Uterus (tissue), 2 donors: Measurements from ENCODE around the gene SLX4IP.

Experiments used
- POLR2A ChIP-seq, 2 donors: fragments of 450-650 bp; IDR thresholded peaks; one replicate each; pipeline ENCODE4 v1.6.1; 2016; ENCODE audit warnings: antibody characterized with exemption in 2 of 2, mild to moderate bottlenecking in 1 of 2, moderate library complexity in 1 of 2
- TF ChIP-seq, protein P1 (sequence below), 4 experiments: fragments of 200-600 bp in 2 of 4; fragments of 450-650 bp in 2 of 4; sonication (generic) in 2 of 4; IDR thresholded peaks; one replicate each; pipeline ENCODE4 v1.5.1; 2016 to 2019; ENCODE audit warnings: antibody characterized with exemption in 4 of 4, mild to moderate bottlenecking in 2 of 4, moderate library complexity in 1 of 4

DNA sequence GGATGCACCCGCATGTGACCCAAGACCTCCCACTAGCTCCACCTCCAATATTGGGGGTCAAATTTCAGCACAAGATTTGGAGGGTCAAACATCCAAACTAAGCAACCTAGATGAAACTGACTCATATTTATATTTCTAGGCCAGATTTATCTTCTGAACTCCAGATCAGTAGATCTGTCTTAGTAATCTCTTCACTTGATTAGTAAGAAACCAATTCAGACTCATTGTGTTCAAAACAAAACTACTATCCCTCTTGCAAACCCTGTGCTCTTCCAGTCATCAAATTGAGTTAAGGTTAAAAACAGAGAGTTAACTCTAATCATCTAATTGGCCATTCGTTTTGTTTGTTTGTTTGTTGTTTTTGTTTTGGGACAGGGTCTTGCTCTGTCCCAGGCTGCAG is 44.4 kb upstream of the SLX4IP start:
- TF ChIP-seq POLR2A (IDR thresholded peaks at IDR 0.05): no peak
- TF ChIP-seq, protein P1, sequence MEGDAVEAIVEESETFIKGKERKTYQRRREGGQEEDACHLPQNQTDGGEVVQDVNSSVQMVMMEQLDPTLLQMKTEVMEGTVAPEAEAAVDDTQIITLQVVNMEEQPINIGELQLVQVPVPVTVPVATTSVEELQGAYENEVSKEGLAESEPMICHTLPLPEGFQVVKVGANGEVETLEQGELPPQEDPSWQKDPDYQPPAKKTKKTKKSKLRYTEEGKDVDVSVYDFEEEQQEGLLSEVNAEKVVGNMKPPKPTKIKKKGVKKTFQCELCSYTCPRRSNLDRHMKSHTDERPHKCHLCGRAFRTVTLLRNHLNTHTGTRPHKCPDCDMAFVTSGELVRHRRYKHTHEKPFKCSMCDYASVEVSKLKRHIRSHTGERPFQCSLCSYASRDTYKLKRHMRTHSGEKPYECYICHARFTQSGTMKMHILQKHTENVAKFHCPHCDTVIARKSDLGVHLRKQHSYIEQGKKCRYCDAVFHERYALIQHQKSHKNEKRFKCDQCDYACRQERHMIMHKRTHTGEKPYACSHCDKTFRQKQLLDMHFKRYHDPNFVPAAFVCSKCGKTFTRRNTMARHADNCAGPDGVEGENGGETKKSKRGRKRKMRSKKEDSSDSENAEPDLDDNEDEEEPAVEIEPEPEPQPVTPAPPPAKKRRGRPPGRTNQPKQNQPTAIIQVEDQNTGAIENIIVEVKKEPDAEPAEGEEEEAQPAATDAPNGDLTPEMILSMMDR (IDR thresholded peaks at IDR 0.05): no peak
